HepG2 (cell line): ENCODE data around the gene PCDHA12. TPM values are rescaled to one million over a fixed set of nuclear protein-coding genes. Genes with fewer than 3 reads are reported as not detected.
A peak's percentile ranks its signal among the peaks of the same experiment; 100 is the strongest.

ENCODE experiments used
- ATAC-seq: fragments of 200-7000 bp; cut with Tn5 transposase; 3 replicates; pipeline ENCODE4 v1.9.1; 2020; ENCODE audit warnings: mild to moderate bottlenecking, moderate library complexity
- Bru-seq: library from RNA; stranded (reverse); fragments of 400-500 nt; gene quantifications from one replicate; lab custom pipeline; 2021; lab: Mats Ljungman, UMichigan
- BruChase-seq, 2 experiments: library from RNA; stranded (reverse); fragments of 400-500 nt; gene quantifications; one replicate each; lab custom pipeline; 2021; lab: Mats Ljungman, UMichigan
- BruUV-seq: library from RNA; stranded (reverse); fragments of 400-500 nt; replicated peaks from 2 replicates; lab custom pipeline; 2021; lab: Mats Ljungman, UMichigan
- CTCF ChIA-PET: fragments of 300-600 bp; formaldehyde crosslinking; extraction: SDS; loops from one replicate; lab custom pipeline; 2021; ENCODE audit warnings: low total read pairs, inconsistent platforms, low intra/inter-chr PET ratio; lab: Yijun Ruan, JAX
- POLR2A ChIA-PET: fragments of 350-600 bp; sonication (Branson Sonifier 250); formaldehyde crosslinking; loops from one replicate; lab custom pipeline; 2020; ENCODE audit warnings: antibody characterized with exemption, inconsistent platforms; lab: Yijun Ruan, JAX
- DNase-seq: peaks from one replicate; pipeline ENCODE4 v3.0.0-alpha.2; 2015; ENCODE audit warnings: low spot score
- FAIRE-seq: peaks from 3 replicates; lab custom pipeline; 2011; peaks lifted over from hg19 to GRCh38; lab: Jason Lieb, UNC
- H2AFZ ChIP-seq: one replicate; pipeline ENCODE4 v1.6.1; 2011; ENCODE audit warnings: low read length, inconsistent platforms
- H3K27ac ChIP-seq: fragments of 300-600 bp; 3 replicates; pipeline ENCODE4 v1.8.0; 2011; ENCODE audit warnings: mixed run types, mild to moderate bottlenecking, mixed read lengths, low read length, inconsistent platforms; ENCODE audit not compliant: insufficient read depth; ENCODE audit errors: extremely low read length
- H3K27me3 ChIP-seq, 2 experiments: fragments of 200-600 bp in 1 of 2; 2 replicates in 1 of 2; 3 replicates in 1 of 2; pipeline versions ENCODE4 v1.6.0 to v1.8.0; 2011; ENCODE audit warnings: low read length in 2 of 2, mild to moderate bottlenecking in 2 of 2, moderate library complexity in 2 of 2, inconsistent platforms in 1 of 2; ENCODE audit not compliant: insufficient read depth in 2 of 2, control insufficient read depth in 1 of 2
- H3K36me3 ChIP-seq, 2 experiments: fragments of 200-600 bp in 1 of 2; replicated peaks in 1 of 2; 2 replicates in 1 of 2; 3 replicates in 1 of 2; pipeline versions ENCODE4 v1.5.1 to v1.8.0; 2011; ENCODE audit warnings: low read length in 2 of 2, inconsistent platforms in 1 of 2; ENCODE audit not compliant: insufficient read depth in 2 of 2, control insufficient read depth in 1 of 2
- H3K4me1 ChIP-seq: 2 replicates; pipeline ENCODE4 v1.5.1; 2012; ENCODE audit warnings: low read length, inconsistent platforms; ENCODE audit not compliant: insufficient read depth
- H3K4me2 ChIP-seq: 2 replicates; pipeline ENCODE4 v1.6.0; 2011; ENCODE audit warnings: low read depth, low read length, inconsistent platforms
- H3K4me3 ChIP-seq, 3 experiments: fragments of 200-600 bp in 1 of 3; sonication (generic), shearing (Covaris generic) in 1 of 3; replicated peaks in 1 of 3; 2 replicates each; pipeline ENCODE4 v1.5.1; 2011 to 2016; ENCODE audit warnings: low read length in 3 of 3, inconsistent platforms in 2 of 3, low read depth in 2 of 3, mild to moderate bottlenecking in 2 of 3, control low read depth in 1 of 3, mixed read lengths in 1 of 3; ENCODE audit not compliant: insufficient read depth in 1 of 3
- H3K79me2 ChIP-seq: one replicate; pipeline ENCODE4 v1.6.1; 2011; ENCODE audit warnings: low read length, inconsistent platforms; ENCODE audit not compliant: insufficient read depth
- H3K9ac ChIP-seq: 2 replicates; pipeline ENCODE4 v1.6.0; 2011; ENCODE audit warnings: mild to moderate bottlenecking, low read depth, low read length, inconsistent platforms; ENCODE audit not compliant: insufficient read depth
- H3K9me3 ChIP-seq: 2 replicates; pipeline ENCODE4 v1.5.1; 2012; ENCODE audit warnings: mild to moderate bottlenecking, low read length
- H4K20me1 ChIP-seq: 2 replicates; pipeline ENCODE4 v1.6.0; 2011; ENCODE audit warnings: inconsistent platforms, mild to moderate bottlenecking, low read length, moderate library complexity; ENCODE audit not compliant: insufficient read depth
- SALL1 ChIP-seq: sonication (generic); formaldehyde crosslinking; IDR thresholded peaks from 2 replicates; pipeline ENCODE4 v1.8.0; 2022; ENCODE audit warnings: mild to moderate bottlenecking, missing genetic modification reagents
- SP5 ChIP-seq: IDR thresholded peaks from 2 replicates; pipeline ENCODE4 v1.6.1; 2016; ENCODE audit warnings: low read depth, borderline replicate concordance
- TAF15 ChIP-seq: fragments of 200-400 bp; formaldehyde crosslinking; IDR thresholded peaks from one replicate; pipeline ENCODE4 v1.6.1; 2018; ENCODE audit warnings: mild to moderate bottlenecking, low read depth, low read length; ENCODE audit not compliant: poor library complexity, severe bottlenecking
- TBX2 ChIP-seq: sonication (generic); formaldehyde crosslinking; IDR thresholded peaks from 2 replicates; pipeline ENCODE4 v1.5.0; 2020; ENCODE audit warnings: missing genetic modification reagents, mild to moderate bottlenecking, borderline replicate concordance
- ZBTB2 ChIP-seq: sonication (generic); formaldehyde crosslinking; IDR thresholded peaks from 2 replicates; pipeline ENCODE4 v1.8.0; 2022; ENCODE audit warnings: low read depth, missing genetic modification reagents
- ZNF160 ChIP-seq: sonication (generic); formaldehyde crosslinking; IDR thresholded peaks from 2 replicates; pipeline ENCODE4 v1.8.0; 2022; ENCODE audit warnings: mild to moderate bottlenecking, inconsistent platforms, missing genetic modification reagents
- ZNF768 ChIP-seq: sonication (generic); formaldehyde crosslinking; IDR thresholded peaks from 2 replicates; pipeline ENCODE4 v1.4.0; 2020; ENCODE audit warnings: missing genetic modification reagents
- ZNF770 ChIP-seq: sonication (generic); formaldehyde crosslinking; IDR thresholded peaks from 2 replicates; pipeline ENCODE4 v1.5.0; 2020; ENCODE audit warnings: mild to moderate bottlenecking, missing genetic modification reagents
- ZNF775 ChIP-seq: sonication (generic); formaldehyde crosslinking; IDR thresholded peaks from 2 replicates; pipeline ENCODE4 v1.4.0; 2020; ENCODE audit warnings: missing genetic modification reagents, mild to moderate bottlenecking, moderate library complexity, borderline replicate concordance
- WGBS: methylation state at CpG from one replicate; pipeline ENCODE4 v1.1.6; 2017; ENCODE audit warnings: low lambda C conversion rate; 5-methylcytosine and 5-hydroxymethylcytosine counted together
- in situ Hi-C: cut with HindIII; loops from 2 replicates; pipeline ENCODE4 v1.10.0; 2017; ENCODE audit warnings: low pct_unique_long_range_greater_than_20kb; ENCODE audit not compliant: extremely low pct_ligation_motif_present
- intact Hi-C: fragments of 100-400 bp; cut with micrococcal nuclease; formaldehyde crosslinking; loops from one replicate; pipeline ENCODE4 v1.10.0; 2022; ENCODE audit not compliant: unreplicated experiment
- long read RNA-seq, 2 experiments: library from RNA in 1 of 2; library from polyadenylated mRNA in 1 of 2; stranded (forward) in 1 of 2; unstranded in 1 of 2; transcript quantifications; one replicate each; pipeline ENCODE4 v2.0.0, GENCODE V29; 2019 to 2022
- polyA minus RNA-seq, 3 experiments: library from RNA; depleted of rRNA, polyadenylated mRNA; stranded (reverse); fragments of >200 nt; gene quantifications; 2 replicates each; pipeline ENCODE4 v1.2.3, GENCODE V29; 2011; ENCODE audit warnings: low replicate concordance in 1 of 3
- polyA plus RNA-seq, 8 experiments: library from polyadenylated mRNA; depleted of rRNA in 3 of 8; stranded (reverse) in 7 of 8; unstranded in 1 of 8; fragments of >200 nt; fragmentation: Illumina TruSeq in 4 of 8; extraction: Trizol in 4 of 8; gene quantifications; 2 replicates each; pipeline versions ENCODE4 v1.2.1 to v1.2.3, GENCODE V29; 2011 to 2016; ENCODE audit warnings: low read depth in 4 of 8, missing spikeins in 1 of 8, mixed read lengths in 1 of 8; ENCODE audit not compliant: insufficient read depth in 1 of 8
- total RNA-seq, 5 experiments: library from RNA; depleted of rRNA; stranded (reverse); fragments of >200 nt; fragmentation: Illumina TruSeq; extraction: Trizol; gene quantifications; 2 replicates each; pipeline ENCODE4 v1.2.3, GENCODE V29; 2016; ENCODE audit warnings: low read depth in 1 of 5
- TF ChIP-seq, protein P1 (sequence below): IDR thresholded peaks from 2 replicates; pipeline ENCODE4 v1.6.1; 2016; ENCODE audit warnings: missing compliant biosample characterization, missing genetic modification reagents, borderline replicate concordance
- TF ChIP-seq, protein P2 (sequence below): sonication (generic); formaldehyde crosslinking; IDR thresholded peaks from 2 replicates; pipeline ENCODE4 v1.4.0; 2020; ENCODE audit warnings: missing genetic modification reagents, borderline replicate concordance

The PCDHA12 gene
- total RNA-seq (2016; rRNA removed; fragmentation: Illumina TruSeq; extraction: Trizol) (not detected in 2 replicates), polyA plus RNA-seq (2011; rRNA removed) (0.03 TPM in 1 of 2 replicates, not detected in the other), polyA minus RNA-seq (2011; rRNA and poly(A)+ RNA removed; ENCODE audit: low replicate concordance) (0.08 and 0.14 TPM in 2 replicates), Bru-seq, nascent RNA (percentile 16 among the genes with signal in this experiment), BruChase-seq, experiment 1, labeled RNA remaining after a 6-hour chase (percentile 23 among the genes with signal in this experiment), BruChase-seq, experiment 2, labeled RNA remaining after a 2-hour chase (percentile 18 among the genes with signal in this experiment)
- total RNA-seq (2016; cell fraction: cytosol; rRNA removed; fragmentation: Illumina TruSeq; extraction: Trizol; ENCODE audit: low read depth): not detected in 2 replicates
- total RNA-seq (2016; cell fraction: insoluble cytoplasmic fraction; rRNA removed; fragmentation: Illumina TruSeq; extraction: Trizol): 0.03 and 0.06 TPM in 2 replicates
- not detected in 2 replicates for total RNA-seq (2016; cell fraction: membrane; rRNA removed; fragmentation: Illumina TruSeq; extraction: Trizol)
- total RNA-seq (2016; cell fraction: nucleus; rRNA removed; fragmentation: Illumina TruSeq; extraction: Trizol): 0.19 and 0.40 TPM in 2 replicates
- not detected in 2 replicates for polyA plus RNA-seq (2011; cell fraction: cytosol; rRNA removed)
- 0.05 TPM in 2 replicates for polyA plus RNA-seq (2011; cell fraction: nucleus; rRNA removed)
- not detected in 2 replicates for polyA plus RNA-seq (2012)
- polyA plus RNA-seq (2016; cell fraction: cytosol; fragmentation: Illumina TruSeq; extraction: Trizol; ENCODE audit: low read depth): not detected in 2 replicates
- not detected in 2 replicates for polyA plus RNA-seq (2016; cell fraction: insoluble cytoplasmic fraction; fragmentation: Illumina TruSeq; extraction: Trizol; ENCODE audit: low read depth)
- polyA plus RNA-seq (2016; cell fraction: membrane; fragmentation: Illumina TruSeq; extraction: Trizol; ENCODE audit: low read depth): not detected in 2 replicates
- not detected in 2 replicates for polyA plus RNA-seq (2016; cell fraction: nucleus; fragmentation: Illumina TruSeq; extraction: Trizol; ENCODE audit: insufficient read depth, low read depth)
- not detected in 2 replicates for polyA minus RNA-seq (2011; cell fraction: cytosol; rRNA and poly(A)+ RNA removed)
- 0.25 and 0.39 TPM in 2 replicates for polyA minus RNA-seq (2011; cell fraction: nucleus; rRNA and poly(A)+ RNA removed)
- long read RNA-seq, experiment 1: 0 reads
- long read RNA-seq, experiment 2: 0 reads

DNA sequence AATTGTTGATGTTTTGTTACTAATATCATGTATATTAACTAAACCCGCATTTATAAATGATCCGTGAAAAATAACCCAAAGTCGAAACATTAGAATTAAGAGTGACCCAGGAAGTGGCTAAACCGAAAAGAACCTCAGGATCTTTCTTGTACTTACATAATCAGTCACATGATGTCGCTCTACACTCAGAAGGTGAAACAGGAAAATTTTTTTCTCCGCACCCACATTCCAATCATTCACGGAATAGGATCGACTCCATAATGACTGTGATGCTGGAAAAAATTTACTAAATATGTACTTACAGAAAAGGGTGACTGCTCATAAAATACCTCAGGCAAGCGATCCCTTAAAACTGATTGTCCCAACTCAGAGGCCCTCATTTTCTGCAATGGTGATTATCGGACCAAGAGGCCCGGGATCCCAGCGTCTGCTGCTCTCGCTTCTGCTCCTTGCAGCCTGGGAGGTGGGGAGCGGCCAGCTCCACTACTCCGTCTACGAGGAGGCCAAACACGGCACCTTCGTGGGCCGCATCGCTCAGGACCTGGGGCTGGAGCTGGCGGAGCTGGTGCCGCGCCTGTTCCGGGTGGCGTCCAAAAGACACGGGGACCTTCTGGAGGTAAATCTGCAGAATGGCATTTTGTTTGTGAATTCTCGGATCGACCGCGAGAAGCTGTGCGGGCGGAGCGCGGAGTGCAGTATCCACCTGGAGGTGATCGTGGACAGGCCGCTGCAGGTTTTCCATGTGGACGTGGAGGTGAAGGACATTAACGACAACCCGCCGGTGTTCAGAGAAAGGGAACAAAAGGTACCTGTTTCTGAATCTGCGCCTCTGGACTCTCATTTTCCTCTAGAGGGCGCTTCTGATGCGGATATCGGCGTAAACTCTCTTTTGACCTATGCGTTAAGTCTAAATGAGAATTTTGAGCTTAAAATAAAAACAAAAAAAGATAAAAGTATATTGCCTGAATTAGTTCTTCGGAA lies at the start of gene PCDHA12:
Gene PCDHA12, plus strand, starts transcription at position 224 of the 981 bp plus-strand sequence. Its CDS starts 165 bp downstream, at position 389.
- no TSS peak for BruUV-seq
- ChIA-PET POLR2A (no interaction called here), CTCF (no interaction called here)
- no peaks in the 10 kb centered on the region for H3K36me3 ChIP-seq
- no peak within 1 kb of the TSS for H3K9ac ChIP-seq
- no peaks in the 10 kb centered on the region for H4K20me1 ChIP-seq
- no peaks in the 10 kb centered on the region for H3K27me3 ChIP-seq
- intact Hi-C loops (no loop called here), in situ Hi-C loops (no loop called here)
- ATAC-seq (no peak), FAIRE-seq (no peak), DNase-seq (no peak)
- no peaks in the 10 kb centered on the region for H3K79me2 ChIP-seq
- H3K4me1 ChIP-seq: no peaks in the 10 kb centered on the region
- no peaks in the 10 kb centered on the region for H3K9me3 ChIP-seq
- H2AFZ ChIP-seq: no peak within 1 kb of the TSS
- WGBS: 65% methylated on average over 45 of the region's 47 CpGs
- H3K27ac ChIP-seq: no peak within 1 kb of the TSS
- no peak within 1 kb of the TSS for H3K4me3 ChIP-seq
- no peak within 1 kb of the TSS for H3K4me2 ChIP-seq
- no peak for TF ChIP-seq TBX2
- TF ChIP-seq, protein P1, sequence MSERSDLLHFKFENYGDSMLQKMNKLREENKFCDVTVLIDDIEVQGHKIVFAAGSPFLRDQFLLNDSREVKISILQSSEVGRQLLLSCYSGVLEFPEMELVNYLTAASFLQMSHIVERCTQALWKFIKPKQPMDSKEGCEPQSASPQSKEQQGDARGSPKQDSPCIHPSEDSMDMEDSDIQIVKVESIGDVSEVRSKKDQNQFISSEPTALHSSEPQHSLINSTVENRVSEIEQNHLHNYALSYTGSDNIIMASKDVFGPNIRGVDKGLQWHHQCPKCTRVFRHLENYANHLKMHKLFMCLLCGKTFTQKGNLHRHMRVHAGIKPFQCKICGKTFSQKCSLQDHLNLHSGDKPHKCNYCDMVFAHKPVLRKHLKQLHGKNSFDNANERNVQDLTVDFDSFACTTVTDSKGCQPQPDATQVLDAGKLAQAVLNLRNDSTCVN (CRISPR knock-in tag): no peak
- no peak for TF ChIP-seq TAF15
- no peak for TF ChIP-seq ZBTB2
- no peak for TF ChIP-seq SP5
- TF ChIP-seq ZNF775 (CRISPR knock-in tag): no peak
- TF ChIP-seq, protein P2, sequence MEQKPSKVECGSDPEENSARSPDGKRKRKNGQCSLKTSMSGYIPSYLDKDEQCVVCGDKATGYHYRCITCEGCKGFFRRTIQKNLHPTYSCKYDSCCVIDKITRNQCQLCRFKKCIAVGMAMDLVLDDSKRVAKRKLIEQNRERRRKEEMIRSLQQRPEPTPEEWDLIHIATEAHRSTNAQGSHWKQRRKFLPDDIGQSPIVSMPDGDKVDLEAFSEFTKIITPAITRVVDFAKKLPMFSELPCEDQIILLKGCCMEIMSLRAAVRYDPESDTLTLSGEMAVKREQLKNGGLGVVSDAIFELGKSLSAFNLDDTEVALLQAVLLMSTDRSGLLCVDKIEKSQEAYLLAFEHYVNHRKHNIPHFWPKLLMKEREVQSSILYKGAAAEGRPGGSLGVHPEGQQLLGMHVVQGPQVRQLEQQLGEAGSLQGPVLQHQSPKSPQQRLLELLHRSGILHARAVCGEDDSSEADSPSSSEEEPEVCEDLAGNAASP (CRISPR knock-in tag): no peak
- TF ChIP-seq ZNF770 (CRISPR knock-in tag): no peak
- no peak for TF ChIP-seq ZNF160 (CRISPR knock-in tag)
- no peak for TF ChIP-seq ZNF768 (CRISPR knock-in tag)
- TF ChIP-seq SALL1 (CRISPR knock-in tag): no peak
